GM19240 (cell line): ENCODE measurements around the gene NFU1.
A peak's percentile ranks its signal among the peaks of the same experiment; 100 is the strongest.

Experiments used
- DNase-seq: peaks from one replicate; pipeline ENCODE4 v3.0.0; 2011; ENCODE audit warnings: low spot score; ENCODE audit not compliant: insufficient read length

The NFU1 gene

DNA sequence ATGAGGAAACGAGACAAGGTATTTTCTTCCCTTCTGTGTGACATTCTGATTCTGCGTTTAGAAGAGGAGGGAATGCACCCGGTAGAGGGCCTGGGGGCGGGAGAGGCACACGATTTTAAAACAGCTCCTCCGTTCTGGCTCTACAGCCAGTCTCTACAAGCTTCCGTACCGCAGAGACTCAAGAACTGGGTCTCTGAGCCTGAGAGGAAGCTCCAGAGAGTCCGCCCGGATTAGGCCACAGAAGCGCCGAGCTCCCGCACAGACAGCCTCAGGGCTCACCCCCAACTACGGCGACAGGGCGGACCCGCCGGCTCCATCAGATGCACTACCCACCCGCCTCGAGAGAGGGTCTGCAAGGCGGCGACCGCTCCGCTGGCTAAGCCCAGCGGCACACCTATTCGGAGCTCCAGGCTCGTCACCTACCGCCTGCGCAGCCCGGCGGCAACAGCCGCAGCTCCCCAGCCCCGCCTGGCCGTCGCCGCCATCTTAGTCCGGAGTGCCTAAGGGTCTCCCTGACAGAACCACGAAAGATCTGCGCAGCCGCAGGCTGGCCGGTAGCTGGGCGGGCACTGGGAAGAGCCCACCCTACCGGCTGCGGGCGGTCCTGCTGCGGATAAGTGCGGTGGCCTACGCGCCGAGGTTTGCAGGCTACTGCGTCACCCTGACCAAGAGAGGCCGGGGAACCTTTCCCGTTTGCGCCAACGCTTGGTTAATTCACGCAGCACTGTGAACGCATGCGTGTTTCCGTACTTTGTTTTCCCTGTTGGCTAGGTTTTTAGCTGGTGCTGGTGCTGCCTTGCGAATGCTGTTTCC lies at the start of gene NFU1:
Gene NFU1, minus strand, starts transcription at position 498 of the 813 bp plus-strand sequence. Its CDS starts 13 bp downstream, at position 485.
- peak; percentile 88 for DNase-seq

DNA sequence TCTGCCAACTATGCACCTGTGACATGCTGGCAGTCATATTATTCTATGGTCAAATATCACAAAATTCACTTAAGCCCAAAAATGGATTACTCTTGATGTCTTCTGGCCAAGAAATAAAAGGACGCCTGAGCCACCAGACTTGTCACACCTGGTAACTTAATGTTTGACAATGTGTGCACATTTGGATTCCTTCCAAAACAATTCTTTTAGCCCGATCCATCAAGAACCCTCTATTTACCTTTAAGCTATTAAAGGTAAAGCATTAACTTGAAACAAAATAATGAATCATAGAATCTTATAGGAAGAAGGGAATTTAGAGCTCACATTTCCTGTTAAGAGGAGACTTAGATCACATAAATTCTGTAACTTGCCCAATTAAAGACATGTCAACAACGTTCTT lies 46.5 kb upstream of the NFU1 start:
- DNase-seq = no peak

DNA sequence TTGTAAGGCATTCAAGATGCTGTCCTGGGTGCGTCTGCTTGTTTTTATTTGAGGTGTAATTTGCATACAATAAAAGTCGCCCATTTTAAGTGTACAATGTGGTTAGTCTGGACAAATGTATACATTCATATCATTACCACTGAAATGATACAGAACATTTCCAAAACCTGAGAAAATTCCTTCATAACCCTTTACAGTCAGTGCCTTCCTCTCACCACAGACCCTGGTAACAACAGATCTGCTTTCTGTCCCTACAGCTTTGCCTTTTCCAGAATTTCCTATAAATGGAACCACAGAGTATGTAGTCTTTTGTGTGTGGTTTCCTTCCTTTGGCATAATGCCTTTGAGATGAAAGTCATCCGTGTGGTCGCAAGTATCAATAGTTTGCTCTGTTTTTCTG lies 45.8 kb upstream of the NFU1 start:
- no peak for DNase-seq

DNA sequence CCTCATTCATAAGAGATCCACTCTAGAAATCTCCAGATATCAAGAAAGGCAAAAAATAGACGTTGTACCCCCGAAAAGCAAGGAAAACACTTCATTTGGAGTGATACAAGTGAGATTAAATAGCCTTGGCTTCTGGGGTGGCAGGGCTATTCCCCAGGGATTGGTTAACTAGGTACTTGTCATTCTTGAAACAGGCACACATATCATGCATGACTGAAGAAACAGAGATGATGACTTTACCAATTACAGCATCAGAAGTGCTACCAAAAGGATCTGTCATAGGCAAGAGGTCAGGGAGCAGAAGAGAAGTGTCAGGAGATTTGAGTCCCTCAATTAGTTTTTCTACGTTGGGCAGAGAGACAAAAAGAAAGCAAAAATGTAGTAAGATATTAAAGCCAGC lies 45.2 kb upstream of the NFU1 start:
- DNase-seq = no peak

DNA sequence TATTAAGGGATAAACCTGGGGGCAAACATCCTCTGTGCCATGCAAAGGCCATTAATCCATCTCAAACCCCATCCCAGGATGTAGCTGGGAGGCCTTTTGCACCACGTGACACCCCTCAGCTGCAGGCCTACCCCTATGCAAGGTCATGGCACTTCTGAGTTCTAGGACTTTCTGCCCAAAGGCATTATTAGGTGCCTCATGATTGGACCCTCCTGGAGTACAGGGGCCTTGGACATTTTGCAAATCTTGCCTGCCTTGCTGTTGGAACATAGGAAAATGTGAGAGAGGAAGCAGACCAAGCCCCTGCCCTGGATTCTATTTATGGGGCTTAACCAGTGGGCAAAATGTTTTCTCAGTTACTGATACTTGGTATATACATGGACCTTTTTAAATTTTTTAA lies 44.2 kb upstream of the NFU1 start:
- no peak for DNase-seq

DNA sequence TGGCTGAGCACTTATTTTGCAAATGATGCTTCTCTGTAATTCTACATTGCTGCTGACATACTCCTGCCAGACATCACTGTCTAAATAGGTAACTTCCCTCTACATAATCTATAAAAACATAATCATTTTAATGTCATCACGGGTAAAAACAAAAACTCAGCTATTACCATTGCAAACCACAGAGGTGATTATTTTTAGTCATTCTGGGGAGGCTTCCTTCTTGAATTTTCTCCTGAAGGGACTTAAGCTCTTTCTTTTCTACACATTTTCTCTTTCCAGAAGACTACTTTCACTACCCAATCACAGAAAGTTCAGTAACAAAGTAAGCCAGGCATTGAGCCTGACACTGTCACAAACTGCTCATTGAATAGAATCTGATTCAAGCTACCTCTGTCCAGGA lies 40.4 kb upstream of the NFU1 start:
- DNase-seq = no peak

DNA sequence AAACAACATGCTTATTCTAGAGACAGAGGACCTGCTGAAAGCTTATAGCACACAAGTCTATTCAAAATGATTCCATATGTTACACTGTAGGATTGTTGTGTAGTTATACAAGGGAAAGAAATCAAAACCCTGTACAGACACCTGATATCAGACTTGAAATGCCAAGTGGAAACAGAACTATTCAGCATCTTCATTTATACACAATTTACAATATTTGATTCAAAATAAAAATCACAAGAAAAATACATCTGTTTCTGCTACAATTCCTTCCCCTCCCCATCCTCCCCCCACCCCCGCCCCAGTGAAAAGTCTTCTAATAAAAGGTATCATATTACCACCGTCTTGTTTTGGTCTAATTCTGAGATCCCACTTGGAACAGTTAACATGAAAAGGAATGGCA lies 37.5 kb upstream of the NFU1 start:
- DNase-seq = no peak

DNA sequence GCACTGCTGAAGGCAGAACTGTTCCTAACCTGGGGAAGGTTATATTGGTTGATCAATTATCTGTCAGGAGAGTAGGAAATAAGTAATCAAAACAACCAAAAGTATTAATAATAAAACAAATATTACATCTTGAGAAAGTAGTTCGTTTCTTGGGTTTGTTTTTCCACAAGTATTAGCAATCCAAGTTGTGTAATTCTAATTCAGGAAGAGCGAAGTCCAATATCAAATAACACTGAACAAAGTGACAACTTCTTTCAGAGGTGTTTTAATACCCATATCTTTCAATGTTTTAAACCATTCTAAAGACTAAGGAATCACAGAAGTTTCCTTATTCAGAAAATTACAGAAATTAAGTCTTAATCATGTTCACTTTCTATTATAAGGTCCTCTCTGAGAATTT lies 34.6 kb upstream of the NFU1 start:
- DNase-seq = no peak

DNA sequence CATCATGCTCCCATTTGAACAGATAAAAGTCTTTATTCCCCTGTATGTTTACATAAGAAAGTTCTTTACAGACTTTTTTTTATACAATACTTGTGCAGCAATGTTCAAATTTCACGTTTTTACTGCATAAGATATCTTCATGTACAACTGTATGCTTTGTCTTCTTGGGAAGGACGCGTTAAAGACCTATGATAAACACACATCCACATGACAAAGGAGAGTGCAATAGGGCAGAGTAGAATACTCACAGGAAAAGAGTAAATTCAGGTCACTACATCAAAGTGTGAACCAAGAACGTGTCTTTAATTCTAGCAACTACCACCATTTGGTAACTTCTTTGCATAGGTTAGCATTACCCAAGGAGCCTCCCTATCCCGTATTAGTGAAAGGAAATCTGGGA lies 33.7 kb upstream of the NFU1 start:
- DNase-seq = no peak

DNA sequence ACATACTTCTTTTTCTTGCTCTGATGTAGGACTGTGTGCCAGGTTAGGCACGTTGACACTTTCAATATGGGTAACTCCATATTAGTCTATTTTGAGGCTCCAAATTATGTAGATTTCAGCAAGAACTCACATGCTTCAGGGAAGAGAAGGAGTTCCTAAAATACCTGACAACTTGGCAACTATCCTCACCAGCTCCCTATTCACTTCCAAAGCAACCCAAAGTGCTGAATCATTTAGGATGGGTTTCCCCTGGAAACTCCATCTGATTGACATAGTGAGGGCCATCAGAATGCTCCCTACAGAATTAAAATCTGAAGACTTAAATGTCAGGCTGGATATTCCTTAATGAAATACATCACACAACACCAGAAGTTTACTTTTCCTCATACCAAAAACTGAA lies 32.5 kb upstream of the NFU1 start:
- DNase-seq = no peak

DNA sequence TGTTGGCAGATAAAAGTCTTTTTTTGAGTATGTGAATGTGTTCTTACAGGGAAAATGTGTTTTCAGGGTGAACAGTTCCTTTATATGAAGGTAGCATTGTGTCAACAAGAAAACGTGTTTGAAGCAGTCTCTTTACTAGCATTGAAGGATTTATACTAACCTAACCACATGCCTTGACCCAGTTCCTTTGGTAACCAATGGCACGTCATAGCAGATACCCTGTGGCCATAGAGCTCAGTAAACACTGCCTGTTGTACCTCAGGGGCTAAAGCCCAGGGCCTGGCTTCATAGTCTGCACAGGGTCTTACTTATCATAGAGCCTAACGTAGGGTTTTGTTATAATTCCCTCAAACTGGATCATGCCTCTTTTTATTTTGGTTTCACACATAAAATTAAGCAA lies 32.1 kb upstream of the NFU1 start:
- DNase-seq = no peak

DNA sequence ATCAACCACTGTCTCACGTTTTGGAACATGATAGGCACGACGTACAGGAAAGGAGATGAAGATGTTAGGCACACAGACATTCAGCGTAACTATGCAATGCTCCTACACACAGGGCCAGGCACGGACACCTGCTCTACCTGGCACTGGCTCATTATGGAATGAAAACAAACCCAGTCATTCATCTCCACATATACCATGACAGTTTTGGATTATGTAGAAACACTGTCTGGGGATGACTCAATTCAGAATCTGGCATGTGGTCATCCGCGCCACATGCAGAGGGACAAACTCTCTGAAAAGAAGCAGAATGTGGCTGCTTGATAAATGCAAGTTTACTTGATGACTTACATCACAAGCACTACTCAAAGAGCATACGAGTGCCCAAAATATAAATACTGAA lies 29.5 kb upstream of the NFU1 start:
- no peak for DNase-seq

DNA sequence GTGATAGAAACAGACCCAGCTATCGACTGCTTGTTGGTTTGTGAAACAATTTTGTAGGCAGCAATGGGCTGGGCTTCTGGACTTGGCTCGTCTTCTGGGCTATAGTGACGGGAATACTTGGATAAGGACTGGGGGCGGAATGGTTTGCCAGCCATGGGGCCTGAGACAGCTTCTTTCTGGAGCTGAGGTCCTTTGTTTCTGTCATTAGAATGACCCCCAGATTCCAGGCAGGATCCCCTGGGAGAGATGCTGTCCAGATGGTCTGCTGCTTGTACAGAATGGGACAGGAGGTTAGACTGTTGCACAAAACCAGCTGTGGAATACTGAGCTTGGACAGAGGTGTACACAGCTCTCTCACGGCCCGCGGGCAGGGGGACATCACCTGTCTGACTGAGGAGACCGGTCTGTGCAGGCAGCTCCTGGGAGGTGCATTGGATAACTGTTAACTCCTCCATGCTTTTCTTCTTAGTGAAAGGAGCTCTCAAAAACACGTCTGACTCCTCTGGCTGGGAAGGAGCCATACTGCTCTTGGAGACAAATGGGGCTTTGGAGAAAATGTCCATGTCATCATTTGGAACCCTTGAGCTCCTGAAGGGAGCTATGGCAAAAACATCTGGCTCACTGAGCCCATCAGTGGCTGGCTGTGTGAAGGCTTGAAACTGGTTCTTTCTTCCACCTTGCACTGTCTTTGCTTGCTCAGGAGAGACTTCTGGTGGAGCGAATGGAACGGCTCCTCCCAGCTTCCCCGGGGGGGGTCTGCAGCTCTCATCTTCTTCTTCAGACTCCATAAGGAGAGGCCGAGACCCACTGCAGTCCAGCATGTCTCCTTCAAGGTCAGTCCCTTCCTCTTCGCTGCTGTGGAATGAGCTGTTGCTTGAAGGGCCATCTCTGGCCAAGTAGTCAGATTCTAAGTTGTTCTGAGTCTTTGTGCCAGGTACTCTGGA lies 28.6 kb upstream of the NFU1 start:
- DNase-seq = no peak

DNA sequence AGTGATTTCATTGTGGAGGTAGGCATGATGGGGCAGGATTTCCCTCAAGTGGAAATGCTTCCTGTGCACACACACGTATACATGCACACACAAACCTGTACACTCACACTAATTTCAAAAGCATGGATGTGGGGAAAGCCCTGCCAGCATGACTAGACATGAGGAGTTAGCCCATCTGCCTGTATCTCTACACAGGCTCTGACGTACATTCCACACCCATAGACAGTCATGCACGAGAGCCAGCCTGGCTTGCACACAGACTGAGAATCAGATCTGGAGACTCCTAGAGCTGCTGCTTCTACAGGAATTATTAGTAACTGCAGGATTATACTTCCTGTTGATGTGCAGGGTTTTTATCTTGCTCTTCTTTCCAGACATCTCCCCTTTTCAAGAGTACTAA lies 27.3 kb upstream of the NFU1 start:
- DNase-seq = no peak

DNA sequence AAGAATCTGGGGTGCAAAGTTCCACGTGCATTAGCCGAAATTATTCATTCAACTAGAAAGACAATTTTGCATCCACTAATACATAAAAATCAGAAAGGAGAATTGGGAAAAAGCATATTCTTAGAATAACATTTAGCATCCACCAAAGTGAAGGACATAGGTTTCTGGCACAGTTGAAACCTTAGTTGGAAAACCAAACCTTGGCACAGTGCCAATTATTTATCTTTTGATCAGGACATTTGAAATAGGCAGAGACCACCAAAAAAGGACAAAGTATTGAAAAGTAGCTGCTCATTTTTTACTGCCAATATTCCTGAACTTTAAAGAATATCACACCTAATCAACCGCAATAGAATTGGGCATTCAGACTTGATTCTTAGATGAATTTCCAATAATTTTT lies 25.5 kb upstream of the NFU1 start:
- no peak for DNase-seq

DNA sequence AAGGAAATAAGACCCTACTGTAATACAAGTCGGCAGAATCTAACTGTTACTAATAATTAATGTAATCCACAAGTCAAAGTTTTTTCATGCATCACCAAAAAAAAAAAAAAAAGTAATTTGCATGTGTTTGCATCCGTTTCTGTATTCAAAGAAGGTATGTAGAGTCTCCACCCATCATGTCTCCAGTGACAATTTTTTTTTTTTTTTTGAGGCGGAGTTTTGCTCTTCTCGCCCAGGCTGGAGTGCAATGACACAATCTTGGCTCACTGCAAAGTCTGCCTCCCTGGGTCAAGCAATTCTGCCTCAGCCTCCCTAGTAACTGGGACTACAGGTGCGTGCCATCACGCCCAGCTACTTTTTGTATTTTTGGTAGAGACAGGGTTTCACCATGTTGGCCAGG lies 24.2 kb upstream of the NFU1 start:
- DNase-seq = no peak

DNA sequence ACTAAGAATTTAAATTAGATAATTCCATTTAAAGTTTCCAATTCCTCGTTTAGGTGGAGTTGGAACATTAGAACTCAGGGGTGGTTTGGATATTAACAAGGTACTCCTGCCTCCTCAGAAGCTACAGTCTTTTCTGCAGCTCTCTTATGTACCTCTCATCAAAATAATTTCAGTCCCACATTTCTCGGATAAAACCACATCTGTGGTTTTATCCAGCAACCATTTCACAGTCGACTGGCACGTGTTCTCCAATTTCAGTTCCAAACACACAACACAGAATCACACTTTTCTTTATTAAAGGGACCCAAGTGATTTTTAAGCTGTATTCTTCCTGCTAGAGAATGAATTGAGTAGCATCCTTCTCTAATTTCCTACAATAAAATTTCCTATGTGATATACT lies 22.7 kb upstream of the NFU1 start:
- no peak for DNase-seq

DNA sequence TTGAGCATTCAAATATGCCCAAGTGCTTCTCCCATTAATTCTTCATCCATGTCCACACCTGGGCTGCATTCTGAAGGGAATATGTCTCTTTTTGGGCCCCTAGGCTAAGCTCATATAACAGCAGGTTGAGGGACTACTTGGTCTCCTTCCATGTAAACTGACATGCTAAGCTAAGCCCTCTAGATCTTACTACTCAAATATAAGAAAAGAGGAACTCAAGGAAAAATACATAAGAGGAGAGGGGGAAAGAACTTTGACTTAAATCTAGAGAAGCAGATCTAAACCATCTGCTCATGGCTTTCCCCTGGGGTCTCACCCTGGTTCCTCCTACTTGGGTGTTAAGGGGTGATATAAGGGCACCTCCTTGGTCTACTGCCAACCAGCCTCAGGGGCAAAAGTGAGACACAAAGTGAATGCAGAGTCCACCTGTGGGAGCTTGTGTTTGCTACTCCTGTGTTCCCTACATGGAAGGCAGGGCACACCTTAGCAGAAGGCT lies 19.8 kb upstream of the NFU1 start:
- no peak for DNase-seq

DNA sequence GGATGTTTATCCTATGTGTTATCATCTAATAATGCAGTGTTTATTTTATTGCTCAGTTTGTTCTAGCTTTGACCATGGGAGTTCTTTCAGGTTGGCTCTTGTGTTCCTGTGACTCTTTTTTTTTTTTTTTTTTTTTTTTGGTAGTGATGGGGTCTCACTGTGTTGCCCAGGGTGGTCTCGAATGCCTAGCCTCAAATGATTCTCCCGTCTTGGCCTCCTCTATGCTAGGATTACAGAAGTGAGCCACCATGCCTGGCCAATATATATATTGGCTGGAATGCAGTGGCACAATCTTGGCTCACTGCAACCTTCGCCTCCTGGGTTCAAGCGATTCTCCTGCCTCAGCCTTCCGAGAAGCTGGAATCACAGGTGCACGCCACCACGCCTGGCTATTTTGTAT lies 18.9 kb upstream of the NFU1 start:
- no peak for DNase-seq

DNA sequence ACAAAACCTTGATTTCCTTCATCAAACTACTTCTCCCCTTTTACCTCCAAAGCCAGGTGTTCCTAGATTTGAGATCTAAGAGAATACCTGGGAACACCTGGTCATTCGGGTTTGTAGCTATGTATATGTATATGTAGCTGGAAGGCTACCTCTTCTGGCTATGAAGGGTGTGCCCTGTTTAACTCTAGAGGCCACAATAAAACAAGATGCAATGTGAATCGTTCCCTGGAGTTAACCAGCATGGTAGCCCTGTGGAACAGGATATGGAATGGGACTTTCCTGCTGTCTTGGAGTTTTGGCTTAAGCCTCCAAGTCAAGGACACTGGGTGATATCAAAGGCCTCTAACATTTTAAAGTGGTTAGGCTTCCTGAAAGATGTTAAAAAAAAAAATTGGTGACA lies 17.7 kb upstream of the NFU1 start:
- DNase-seq = no peak

DNA sequence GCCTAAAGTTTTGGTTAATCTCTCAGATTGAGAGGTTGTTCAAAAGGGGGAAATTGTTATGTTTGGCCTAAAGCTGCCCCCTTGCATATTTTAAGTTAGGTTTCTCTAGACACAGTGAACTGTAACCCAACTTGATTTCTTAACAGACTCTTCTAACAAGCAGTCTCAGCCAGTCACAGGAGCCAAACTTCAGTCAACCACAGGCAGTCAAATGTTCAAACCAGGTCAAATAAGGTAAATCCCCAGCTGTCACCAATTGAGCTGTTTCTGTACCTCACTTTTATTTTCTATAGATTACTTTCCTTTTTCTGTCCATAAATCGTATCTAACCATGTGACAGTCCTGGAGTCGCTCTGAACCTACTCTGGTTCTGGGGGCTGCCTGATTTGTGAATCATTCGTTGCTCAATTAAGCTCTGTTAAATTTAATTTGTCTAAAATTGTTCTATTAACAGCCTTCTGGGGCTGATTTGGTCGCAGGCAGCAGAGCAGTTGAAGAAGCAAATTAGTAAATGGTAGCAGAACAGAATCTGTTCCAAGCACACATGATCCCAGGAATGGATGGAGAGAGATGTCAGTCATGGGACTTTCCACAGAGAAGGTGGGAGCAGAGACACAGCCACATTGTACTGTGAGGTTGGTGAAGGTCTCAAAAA lies 16.4 kb upstream of the NFU1 start:
- no peak for DNase-seq

DNA sequence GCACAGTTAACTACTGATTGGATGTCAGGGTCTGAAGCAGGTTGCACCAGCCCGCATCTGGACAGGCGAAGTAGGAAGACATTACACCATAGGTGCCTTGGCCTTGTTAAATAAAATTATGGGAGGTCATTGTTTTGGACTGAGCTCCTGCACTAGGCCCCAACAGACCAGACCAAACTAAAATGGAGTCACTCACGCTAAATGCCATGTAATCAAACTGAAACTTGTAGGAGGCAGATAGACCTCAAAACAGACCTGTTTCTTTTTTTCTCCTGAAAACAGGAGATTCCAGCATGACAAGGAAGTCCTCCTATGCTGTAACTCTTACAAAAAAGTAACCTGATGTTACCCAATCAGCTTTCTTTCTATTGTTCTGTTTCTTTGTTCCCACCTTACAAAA lies 15.5 kb upstream of the NFU1 start:
- no peak for DNase-seq
